ENCODE results near the gene PROM2.

DNA sequence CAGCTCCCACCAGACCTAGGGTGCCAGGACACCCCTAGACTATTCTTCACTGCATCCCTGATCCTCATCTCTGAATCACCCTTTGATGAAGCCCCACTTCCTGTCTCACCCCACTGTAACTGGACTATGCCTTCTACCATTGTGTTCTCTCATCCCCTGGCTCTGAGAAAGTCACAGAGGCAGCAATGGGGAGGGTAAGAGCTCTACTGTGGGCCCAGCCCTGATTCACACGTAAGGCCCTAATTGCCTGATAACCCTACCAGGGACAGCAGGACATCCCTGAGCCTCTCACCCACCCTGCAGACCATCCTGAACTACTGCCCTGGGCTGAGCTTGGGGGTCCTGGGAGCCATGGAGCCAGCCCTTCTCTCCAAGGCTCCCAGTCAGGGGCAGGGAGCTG, 1.5 kb upstream of the PROM2 start:
- TF ChIP-seq, protein P1, sequence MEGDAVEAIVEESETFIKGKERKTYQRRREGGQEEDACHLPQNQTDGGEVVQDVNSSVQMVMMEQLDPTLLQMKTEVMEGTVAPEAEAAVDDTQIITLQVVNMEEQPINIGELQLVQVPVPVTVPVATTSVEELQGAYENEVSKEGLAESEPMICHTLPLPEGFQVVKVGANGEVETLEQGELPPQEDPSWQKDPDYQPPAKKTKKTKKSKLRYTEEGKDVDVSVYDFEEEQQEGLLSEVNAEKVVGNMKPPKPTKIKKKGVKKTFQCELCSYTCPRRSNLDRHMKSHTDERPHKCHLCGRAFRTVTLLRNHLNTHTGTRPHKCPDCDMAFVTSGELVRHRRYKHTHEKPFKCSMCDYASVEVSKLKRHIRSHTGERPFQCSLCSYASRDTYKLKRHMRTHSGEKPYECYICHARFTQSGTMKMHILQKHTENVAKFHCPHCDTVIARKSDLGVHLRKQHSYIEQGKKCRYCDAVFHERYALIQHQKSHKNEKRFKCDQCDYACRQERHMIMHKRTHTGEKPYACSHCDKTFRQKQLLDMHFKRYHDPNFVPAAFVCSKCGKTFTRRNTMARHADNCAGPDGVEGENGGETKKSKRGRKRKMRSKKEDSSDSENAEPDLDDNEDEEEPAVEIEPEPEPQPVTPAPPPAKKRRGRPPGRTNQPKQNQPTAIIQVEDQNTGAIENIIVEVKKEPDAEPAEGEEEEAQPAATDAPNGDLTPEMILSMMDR (conservative IDR thresholded peaks at IDR 0.05; ENCODE audit: low read depth, low read length) = no peak
- TF ChIP-seq EZH2phosphoT487 (IDR thresholded peaks at IDR 0.05; ENCODE audit: borderline replicate concordance, low read length) = no peak

Measured in PC-3 (cell line).